HG02798 (cell line): ENCODE data around the gene ANKRD28.

Experiments used
- ATAC-seq: cut with Tn5 transposase; IDR thresholded peaks from one replicate; pipeline ENCODE4 v1.9.1; 2021; ENCODE audit warnings: mild to moderate bottlenecking; ENCODE audit not compliant: unreplicated experiment, poor library complexity

Gene ANKRD28

DNA sequence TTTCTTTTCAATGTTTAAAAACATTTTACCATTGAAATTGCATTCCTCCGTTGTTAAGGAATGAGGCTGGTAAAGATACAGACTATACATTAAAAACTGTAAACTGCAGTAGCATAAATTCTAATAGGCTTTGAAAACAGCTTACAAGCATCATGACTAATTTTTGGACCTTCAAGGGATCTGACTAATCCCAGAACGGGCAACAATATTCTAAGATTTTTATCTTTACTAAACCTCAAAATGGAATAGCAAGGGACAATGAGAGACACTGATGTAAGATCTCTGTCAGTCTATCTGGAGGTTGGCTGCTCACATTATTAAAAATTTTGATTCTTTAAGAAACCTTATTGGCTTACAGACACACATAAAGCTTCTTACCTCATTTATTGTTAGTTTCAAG, 121.5 kb downstream of the ANKRD28 start:
- no peak for ATAC-seq

DNA sequence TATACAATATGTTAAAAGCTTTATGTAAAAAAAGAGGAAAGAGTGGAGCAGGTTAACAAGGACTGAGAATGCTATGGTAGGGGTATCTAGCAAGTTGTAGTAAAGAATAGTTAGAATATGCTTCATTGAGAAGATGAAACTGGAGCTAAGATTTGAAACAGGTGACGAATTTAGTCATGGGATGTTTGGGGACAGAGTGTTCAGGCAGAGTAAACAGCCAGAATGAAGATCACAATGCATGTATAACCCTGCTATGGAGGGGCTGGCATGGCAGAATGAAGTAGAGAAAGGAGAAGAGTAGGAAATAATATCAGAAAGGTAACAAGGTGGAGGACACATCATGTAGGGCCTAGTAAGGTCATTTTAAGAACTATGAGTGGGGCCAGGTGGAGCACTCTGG, 124.2 kb downstream of the ANKRD28 start:
- no peak for ATAC-seq

DNA sequence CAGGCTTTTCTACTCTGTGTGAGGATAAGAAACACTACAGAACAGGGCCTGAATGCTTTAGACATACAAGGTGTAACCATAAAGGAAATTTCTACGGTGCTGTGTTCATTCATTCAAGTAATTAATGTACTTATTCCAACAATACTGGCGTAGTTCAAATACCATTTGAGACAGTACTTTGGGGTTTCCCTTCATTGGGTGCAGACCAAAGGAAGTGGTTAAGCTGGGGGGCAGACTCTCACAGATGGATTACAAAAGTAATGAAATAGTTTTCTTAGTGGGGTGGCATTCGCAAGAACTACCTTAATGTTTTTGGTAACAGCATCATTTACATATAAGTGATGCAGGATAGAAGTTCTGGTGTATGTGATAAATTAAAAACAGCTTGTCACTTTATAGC, 130.3 kb downstream of the ANKRD28 start:
- ATAC-seq, result no peak

DNA sequence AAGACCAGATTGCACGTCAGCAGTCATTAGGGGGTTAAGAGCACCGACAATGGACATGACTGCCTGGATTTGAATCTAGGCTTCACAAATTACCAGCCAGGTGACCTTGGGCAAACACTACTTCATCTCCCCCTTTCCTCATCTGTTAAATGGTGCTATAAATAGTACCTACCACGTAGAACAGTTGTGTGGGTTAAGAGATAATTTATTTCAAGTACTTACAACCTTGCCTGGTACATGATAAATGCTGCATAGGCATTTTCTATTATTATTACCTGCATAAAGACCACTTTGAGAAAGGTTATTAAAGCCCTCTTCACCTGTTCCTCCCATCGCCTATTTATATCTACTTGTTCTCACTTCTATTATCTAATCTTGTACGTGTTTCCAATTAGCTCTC, 131.5 kb downstream of the ANKRD28 start:
- no peak for ATAC-seq

DNA sequence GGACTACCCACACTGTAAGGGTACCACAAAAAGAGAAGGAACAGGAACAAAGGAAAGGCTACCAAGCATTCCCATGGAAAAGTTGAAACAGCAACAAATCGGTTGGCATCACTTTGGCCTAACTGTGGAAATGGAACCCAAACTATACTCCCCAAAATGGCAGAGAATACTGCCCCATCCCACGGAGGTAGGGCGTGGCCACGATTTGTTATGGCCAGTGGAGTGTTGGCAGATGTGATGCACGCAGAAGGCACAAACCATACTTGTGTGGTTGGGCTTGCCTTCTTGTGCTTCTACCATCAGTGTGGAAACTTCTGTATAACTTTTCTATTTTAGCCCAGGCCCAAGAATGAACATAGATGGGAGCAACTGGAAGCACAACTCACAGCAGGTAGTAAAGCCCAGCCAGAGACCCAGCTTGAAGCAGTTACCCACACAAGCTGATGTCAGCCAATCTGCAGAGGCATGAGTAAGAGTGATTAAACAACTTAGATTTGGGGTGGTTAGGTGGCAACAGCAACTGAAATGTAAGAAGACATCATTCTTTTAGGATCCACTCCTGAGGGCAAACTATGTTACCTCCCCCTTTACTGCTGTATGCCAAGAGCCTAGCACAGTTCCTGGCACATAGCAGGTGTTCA, 132.1 kb downstream of the ANKRD28 start:
- no peak for ATAC-seq

DNA sequence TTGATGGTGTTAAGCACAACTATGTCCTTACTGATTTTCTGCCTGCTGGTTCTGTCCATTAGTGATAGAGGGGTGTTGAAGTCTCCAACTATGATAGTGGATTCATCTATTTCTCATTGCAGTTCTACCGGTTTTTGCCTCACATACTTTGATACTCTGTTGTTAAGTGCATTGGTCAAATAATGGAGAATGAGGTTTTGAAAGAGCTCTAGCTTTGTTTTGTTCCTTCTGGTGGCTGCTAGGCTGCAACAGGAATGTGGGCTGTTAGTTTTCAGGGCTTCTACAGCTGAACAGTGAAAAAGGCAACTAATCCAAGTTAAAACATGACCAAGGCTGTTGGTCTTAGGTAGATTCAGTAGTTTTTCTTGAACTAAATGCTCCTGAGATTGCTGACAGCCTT, 133.6 kb downstream of the ANKRD28 start:
- ATAC-seq, result no peak

DNA sequence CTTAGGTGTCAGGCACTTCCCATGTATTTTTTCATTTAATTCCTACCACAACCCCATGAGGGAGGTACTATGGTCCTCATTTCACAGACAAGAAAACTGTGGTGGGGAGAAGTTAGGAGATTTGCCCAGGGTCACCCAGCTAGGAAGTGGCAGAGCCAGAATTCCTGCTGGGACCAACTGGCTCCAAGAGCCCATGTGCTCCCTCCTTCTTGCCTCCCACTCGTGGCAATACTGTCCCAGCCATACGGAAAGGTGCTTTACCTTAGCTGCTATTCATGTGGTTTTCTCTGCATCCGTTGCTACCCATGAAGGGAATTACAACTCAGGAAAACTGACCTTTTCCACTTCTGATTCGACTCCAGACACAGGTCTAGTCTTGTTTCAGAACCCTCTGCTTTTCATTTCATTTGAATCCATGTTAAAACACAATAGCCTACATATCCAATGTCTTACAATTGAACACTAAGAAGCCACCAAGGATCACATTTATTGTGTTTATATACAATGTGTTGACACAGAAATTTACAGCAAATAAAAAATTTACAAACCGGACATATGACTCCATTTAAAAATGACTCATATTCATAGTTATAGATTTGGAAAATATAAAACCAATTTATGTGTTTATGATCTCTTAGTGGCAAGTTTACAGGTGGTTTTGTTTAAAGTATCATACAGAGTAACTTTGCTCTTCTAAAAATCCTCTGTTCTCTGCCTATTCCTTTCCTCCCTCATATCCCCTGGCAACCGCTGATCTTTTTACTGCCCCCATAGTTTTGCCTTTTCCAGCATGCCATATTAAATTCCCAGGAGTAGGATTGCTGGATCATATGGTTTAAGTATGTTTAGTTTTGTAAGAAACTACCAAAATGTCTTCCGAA, 137.5 kb downstream of the ANKRD28 start:
- no peak for ATAC-seq

DNA sequence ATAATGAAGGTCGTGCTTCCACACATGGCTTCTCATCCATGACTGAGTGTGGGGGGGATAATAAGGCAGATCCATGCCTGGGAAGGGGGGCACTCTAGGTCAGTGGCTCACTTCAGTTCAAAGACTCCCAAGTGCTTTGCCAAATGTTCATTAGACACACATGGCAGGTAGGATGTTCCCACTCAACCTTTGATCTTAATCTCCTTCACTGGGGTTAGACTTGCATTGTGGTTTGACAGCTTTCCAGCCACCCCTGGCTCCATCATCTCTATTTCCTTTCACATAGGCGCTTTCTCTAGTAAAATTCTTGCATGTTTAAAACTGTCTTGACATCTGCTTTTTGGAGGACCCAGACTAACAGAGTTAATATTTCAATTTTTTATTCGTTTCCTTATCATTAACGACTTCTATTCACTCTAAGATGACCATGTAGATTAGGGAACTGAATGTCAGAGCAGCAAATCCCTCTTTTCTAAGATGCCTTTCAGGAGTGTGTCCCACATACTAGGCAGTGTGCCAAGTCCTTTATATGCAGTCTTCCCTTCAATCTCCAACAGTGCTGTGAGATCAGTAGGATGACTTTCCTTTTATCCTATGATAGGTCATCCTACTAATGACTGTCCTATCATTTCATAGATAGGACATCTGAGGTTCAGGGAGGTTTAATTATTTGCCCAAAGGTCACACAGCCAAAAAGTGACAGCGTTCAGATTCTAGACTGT, 138.4 kb downstream of the ANKRD28 start:
- ATAC-seq, result no peak

DNA sequence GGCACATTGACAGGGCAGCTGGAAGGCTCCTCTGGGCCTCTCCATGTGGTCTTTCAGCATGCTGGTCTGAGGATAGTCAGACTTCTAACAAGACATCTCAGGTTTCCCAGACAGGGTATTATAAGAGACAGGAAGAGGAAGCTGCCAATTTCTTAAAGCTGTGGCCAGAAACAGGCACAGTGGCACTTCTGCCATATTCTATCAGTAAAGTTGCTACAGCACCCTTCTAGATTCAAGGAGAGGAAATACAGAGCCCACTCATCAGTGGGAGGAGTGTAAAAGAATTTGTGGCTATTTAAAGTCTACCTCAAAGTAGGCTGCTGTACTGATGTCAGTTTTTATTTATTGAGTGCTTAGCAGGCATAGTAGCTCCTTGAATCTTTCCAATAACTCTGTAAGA, 140.8 kb downstream of the ANKRD28 start:
- ATAC-seq, result no peak

DNA sequence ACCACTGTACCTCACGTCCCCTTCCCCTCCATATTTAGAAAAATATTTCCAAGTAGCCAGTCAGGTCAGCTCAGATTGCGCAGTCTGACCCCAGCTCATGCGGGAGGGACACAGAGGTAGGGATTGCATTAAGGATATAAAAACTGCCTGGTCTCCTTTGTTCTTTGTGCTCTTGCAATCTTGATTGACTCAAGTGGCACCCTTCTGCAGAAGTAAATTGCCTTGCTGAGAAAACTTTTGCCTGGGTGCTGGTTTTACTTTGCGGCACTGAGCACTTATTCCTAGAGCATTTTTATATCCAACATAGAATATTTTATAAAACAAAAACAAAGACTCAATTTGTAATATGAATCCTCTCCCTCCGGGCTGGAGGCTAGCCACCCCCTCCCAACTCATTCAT, 141.4 kb downstream of the ANKRD28 start:
- no peak for ATAC-seq

DNA sequence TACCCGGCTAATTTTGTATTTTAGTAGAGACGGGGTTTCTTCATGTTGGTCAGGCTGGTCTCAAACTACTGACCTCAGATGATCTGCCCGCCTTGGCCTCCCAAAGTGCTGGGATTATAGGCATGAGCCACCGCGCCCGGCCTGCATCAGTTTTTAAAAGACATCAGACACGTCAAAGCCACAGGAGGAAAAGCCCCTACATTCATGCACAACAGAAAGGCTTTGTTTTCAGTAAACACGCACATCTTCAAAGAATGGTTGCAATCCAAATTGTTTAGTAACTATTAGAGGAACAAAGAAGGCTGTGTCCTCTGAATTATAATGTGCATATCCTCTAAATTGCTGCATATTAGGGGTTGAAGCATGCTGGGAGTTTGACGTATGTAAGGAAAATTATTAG, 142.9 kb downstream of the ANKRD28 start:
- ATAC-seq, result no peak

DNA sequence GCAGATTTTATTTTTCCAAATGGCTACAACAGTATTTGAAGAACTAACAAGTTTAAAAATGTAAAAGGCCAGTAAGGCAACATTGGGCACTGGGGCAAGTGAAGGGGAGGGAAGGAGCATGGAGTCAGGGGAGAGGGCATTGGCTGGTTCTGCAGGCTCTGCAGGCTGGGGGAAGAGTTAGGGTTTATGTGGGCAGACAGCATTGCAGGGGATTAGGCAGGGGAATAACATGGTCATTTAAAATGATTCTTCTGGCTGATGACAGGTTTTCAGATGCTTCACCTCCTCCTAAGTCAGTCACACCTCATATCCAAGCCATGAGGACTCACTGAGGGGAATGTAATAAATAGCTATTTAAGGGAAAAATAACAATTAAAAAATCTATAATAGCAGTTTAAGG, 143.7 kb downstream of the ANKRD28 start:
- ATAC-seq, result no peak

DNA sequence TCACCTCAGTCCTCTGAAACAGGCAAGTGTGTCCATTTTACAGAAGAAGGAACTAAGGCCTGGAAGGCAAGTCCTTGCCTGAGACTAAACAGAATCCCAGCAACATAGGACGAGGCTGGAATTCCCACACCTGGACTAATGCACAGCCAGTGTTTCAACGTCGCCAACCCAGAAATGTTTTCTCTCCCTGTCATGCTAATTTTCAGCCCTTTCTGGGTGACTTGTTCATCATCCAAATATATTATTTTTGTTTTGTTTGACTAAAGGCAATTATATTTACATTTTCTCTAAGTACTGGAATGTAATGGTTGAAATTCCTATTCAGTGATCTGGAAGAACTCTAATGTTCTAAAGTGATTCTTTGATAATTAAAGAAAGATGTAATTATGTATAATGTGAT, 144.5 kb downstream of the ANKRD28 start:
- no peak for ATAC-seq

DNA sequence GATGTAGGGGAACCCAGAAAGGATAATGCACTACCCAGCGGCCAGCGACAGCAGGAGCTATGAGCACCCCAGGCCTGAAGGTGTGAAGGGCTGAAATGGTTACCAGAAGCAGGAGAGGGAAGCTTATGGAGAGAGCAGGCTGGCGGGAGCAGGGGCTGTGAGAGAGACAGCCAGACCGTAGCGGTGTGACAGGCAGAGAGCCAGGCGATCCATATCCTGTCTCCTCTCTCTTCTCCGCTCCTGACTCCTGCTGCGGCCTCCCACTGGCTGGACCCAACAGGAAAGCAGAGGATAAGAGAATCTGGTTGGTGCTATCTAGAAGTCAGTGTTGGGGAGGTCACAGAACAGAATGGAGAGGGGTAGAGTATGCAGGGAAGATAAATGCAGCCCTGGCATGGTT, 146.4 kb downstream of the ANKRD28 start:
- no peak for ATAC-seq

DNA sequence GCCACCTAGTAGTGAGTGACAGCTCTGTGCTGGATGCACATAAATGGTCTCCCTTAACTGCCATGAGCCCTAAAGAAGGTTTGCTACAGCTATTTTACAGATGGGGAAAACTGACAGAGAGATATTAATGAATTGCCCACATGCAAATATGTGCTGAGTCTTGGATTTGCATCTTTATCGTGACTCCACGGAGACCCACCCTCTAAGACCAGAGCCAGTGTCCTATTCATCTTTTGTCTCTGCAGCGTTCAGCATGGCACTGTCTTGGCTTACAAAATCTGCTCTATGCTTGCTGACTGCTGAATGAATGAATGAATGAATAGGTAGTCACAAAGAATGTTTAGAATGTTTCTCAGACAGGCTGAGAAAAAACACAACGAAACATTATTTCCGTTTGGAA, 147.9 kb downstream of the ANKRD28 start:
- no peak for ATAC-seq

DNA sequence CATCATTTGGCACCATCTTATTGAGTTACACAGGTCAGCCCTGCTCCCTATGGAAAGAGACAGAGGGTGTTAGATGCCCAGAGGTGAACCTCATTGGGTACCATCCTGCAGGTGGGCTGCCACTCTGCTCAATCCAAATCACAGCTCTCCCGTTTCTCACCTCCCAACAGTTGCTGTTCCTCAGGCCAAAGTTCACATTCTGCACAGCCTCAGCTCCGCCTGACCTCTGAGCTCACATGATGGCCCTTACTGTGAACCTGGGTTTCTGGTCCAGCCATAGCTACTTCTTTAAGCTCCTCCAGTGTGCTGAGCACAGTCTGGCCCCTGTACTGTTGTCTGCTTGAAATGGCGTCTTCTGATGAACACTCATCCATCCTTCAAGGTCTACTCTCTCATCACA, 148.4 kb downstream of the ANKRD28 start:
- no peak for ATAC-seq

DNA sequence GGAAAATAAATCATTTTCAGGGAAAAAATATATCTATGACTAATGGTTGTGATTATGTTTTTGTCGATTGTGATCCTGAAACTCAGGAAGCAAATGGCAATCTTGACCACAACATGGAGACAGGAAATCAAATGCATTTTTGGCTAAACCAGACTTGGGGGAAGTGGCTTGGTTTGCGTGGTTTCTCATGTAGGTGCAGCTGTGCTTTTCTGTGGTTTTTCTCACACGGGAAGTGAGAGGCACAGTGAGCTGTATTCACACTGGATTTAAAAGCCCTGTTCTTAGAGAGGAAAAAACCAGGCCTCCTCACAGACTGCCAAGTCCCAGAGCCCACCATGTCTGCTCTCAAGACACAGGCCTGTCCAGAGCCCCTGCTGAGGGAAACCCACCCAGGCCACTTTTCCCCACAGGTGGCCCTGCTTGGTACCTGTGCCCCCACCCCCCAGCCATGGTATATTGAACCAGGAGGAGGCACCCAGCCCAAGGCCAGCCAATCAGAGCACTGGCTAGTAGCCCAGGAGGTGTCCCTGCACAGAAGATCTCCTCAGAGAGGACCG, 150.1 kb downstream of the ANKRD28 start:
- peak; percentile 94 for ATAC-seq

DNA sequence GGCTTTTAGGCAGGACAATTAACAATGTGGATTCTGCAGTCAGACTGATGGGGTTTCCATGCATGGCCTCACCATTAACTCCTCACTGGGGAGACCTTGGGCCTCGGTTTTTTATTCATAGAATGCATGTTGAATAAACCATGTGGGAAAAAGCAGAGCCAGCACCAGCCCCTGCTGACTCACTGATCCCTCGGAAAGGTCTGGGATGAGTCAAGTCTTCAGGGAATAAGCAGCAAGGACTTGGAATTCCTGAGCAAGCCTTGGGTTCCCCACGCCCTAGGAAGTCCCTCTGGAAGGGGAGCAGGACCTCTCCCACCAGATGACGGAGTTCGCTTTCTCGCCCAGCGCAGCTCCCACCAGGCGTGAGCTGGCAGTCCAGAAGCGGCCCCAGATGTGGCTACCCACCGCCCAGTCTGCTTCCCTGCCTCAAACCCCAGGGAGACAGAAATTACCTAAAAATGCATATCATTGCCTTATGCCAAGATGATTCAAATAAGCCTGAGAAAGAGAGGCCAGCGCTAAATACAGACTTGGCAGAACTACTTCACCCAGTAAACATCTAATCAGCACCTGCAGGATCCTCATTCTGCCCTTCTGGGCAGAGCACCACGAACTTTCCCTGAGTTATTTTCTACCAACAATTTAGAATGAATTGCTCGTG, 150.8 kb downstream of the ANKRD28 start:
- ATAC-seq, result peak; percentile 30

DNA sequence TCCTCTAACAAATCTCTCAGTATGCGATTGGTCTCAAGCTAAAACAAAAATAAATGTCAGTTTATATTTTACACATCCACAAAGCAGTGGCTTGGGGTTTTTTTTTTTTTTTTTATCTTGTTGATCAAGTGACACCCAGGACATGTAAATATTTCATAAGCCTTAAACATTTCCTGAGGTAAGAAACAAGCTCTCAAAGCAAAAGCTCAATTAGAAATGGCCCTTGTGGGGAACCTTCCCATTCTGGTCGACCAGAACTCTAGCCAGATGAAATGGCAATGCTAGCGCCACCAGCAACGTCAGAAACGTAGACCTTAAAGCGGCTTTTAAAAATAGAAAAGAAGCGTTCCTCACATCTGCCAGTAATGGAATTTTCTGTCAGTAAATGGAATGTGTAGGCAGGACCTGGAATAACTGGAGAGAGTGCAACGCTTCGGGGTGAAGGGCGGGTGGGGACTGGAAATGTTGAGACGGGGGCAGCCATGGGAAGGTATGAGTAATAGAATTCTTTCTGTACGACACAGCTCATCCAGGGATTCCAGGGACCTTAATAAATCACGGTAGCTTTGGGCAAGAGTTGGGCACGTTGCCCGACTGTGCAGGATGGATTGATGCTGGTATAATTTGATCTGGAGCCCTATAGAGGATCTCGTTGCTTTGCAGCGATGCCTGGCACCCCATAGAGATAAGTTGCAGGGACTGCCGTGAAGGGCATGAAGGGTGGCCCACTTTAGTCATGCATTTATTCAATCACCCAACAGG, 151.9 kb downstream of the ANKRD28 start:
- ATAC-seq, result no peak

DNA sequence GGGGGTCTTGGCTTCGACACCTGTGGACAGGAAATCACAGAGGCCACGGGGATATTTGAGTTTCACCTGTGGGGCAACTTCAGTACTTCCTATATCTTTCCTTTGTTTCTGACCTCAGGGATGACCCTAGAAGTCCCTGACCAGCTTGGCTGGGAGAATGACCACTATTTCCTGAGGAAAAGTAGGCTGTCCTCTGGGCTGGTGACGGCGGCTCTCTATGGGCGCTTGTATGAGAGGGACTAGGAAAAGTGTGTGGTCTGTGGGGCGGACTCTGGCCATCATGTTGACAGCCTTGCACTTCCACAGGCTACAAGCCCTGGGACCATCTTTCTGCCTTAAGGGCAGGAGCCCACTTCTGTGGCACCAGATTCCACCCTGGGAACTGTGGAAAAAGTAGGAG, 152.5 kb downstream of the ANKRD28 start:
- no peak for ATAC-seq
